ENCODE results near the gene INF2. TPM values are rescaled to one million over a fixed set of nuclear protein-coding genes. Genes with fewer than 3 reads are reported as not detected.

Gene INF2
- total RNA-seq, 1 experiment from 2014 or later: 70.9 TPM

DNA sequence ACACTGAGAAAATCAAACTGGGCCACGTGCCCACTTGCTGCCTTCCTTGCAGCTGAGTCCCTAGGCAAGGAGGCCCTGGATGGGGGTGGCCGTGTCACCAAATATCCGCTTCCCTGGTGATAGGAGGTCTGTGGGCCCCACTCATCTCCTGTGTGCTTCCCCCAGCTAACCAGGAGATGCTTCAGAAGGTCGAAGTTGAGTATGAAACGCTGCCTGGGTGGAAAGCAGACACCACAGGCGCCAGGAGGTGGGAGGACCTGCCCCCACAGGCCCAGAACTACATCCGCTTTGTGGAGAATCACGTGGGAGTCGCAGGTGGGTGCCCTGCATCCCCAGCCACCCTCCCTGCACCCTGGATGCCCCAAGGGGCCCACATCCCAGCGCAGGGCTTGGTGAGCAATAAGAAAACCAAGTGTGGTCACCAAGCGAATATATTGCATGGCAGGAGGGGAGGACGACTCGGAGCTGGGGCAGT, 56.7 kb downstream of the INF2 start:
- DNase-seq (ENCODE audit: low spot score): no peak
- TF ChIP-seq, protein P1, sequence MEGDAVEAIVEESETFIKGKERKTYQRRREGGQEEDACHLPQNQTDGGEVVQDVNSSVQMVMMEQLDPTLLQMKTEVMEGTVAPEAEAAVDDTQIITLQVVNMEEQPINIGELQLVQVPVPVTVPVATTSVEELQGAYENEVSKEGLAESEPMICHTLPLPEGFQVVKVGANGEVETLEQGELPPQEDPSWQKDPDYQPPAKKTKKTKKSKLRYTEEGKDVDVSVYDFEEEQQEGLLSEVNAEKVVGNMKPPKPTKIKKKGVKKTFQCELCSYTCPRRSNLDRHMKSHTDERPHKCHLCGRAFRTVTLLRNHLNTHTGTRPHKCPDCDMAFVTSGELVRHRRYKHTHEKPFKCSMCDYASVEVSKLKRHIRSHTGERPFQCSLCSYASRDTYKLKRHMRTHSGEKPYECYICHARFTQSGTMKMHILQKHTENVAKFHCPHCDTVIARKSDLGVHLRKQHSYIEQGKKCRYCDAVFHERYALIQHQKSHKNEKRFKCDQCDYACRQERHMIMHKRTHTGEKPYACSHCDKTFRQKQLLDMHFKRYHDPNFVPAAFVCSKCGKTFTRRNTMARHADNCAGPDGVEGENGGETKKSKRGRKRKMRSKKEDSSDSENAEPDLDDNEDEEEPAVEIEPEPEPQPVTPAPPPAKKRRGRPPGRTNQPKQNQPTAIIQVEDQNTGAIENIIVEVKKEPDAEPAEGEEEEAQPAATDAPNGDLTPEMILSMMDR (conservative IDR thresholded peaks at IDR 0.05; ENCODE audit: low read depth, low read length): no peak
- no peak for TF ChIP-seq EZH2 (IDR thresholded peaks at IDR 0.05; ENCODE audit: borderline replicate concordance, low read depth, low read length, poor library complexity, severe bottlenecking)
- no peaks in the 10 kb centered on the region for H3K36me3 ChIP-seq (ENCODE audit: insufficient read depth, low read length, poor library complexity, severe bottlenecking)
- no peak overlapping the region for H3K4me3 ChIP-seq (ENCODE audit: low read depth, low read length, poor library complexity, severe bottlenecking)
- no TSS peak for BruUV-seq (replicated peaks)
- no peaks in the 10 kb centered on the region for H3K27me3 ChIP-seq (replicated peaks; ENCODE audit: insufficient read depth, low read depth, low read length, poor library complexity)
- no peak overlapping the region for H3K27ac ChIP-seq (ENCODE audit: low read depth, low read length, poor library complexity, severe bottlenecking)
- CTCF ChIA-PET: no interaction called here
- H3K9me3 ChIP-seq (ENCODE audit: low read depth, low read length, poor library complexity, severe bottlenecking): no peaks in the 10 kb centered on the region
- no peaks in the 10 kb centered on the region for H3K4me1 ChIP-seq (ENCODE audit: insufficient read depth, low read length, poor library complexity, severe bottlenecking)
- intact Hi-C loops (cut with micrococcal nuclease; ENCODE audit: unreplicated experiment): no loop called here
- POLR2A ChIA-PET (ENCODE audit: low non-redundant PET): no interaction called here

DNA sequence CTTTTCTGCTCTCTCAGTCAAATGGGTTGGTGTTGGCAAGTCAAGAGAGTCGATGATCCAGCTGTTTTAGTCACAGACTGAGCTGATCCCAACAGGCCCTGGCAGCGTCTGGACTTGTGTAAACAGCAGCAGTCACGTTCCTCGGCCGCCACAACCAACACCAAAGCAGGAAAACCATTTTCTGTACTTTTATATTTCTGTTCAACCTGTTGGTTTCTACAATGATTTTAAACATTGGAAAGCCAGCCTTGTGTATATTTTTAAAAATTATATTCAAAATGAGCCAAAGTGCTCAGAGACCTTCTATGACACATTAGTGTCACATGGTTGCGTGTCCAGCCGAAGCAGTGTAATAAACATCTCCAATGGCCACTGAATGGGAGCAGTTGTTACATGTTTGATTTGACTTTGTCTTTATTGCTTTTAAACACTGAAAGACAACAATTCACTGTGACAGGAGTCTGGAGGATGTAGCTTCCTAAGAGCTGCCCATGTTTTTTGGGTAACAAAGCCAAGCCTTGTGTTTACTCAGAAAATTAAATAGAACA, 57.6 kb downstream of the INF2 start:
- no TSS peak for BruUV-seq (replicated peaks)
- Histone ChIP-seq H3K27me3 (replicated peaks; ENCODE audit: insufficient read depth, low read depth, low read length, poor library complexity) (no peaks in the 10 kb centered on the region), H3K4me1 (ENCODE audit: insufficient read depth, low read length, poor library complexity, severe bottlenecking) (peaks cover under 1% of the 10 kb centered on the region), H3K9me3 (ENCODE audit: low read depth, low read length, poor library complexity, severe bottlenecking) (no peaks in the 10 kb centered on the region), H3K36me3 (ENCODE audit: insufficient read depth, low read length, poor library complexity, severe bottlenecking) (no peaks in the 10 kb centered on the region), H3K4me3 (ENCODE audit: low read depth, low read length, poor library complexity, severe bottlenecking) (no peak overlapping the region), H3K27ac (ENCODE audit: low read depth, low read length, poor library complexity, severe bottlenecking) (no peak overlapping the region)
- POLR2A ChIA-PET (ENCODE audit: low non-redundant PET): no interaction called here
- CTCF ChIA-PET: no interaction called here
- no peak for TF ChIP-seq EZH2 (IDR thresholded peaks at IDR 0.05; ENCODE audit: borderline replicate concordance, low read depth, low read length, poor library complexity, severe bottlenecking)
- TF ChIP-seq, protein P1 (conservative IDR thresholded peaks at IDR 0.05; ENCODE audit: low read depth, low read length): no peak
- intact Hi-C loops (cut with micrococcal nuclease; ENCODE audit: unreplicated experiment): no loop called here
- DNase-seq (ENCODE audit: low spot score): no peak

DNA sequence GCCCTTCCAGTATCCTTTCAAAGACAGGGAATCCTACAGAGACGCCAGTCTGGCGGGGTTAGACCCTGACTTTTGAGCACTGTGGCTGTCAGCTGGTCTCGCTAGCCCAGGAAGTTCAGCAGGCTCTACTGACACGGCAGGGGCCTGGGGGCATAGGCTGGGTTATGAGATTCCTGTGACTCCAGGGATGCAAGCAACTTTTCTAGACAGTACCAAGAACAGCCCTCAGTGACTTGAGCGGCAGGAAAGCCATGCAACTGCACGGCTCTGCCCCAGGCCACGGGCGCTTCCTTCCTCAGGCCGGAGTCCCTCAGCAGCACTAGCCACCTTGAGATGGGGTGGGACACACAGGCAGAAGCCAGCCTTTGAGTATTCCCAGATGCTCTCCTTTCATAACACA, 58.5 kb downstream of the INF2 start:
- no peak overlapping the region for H3K4me3 ChIP-seq (ENCODE audit: low read depth, low read length, poor library complexity, severe bottlenecking)
- CTCF ChIA-PET: no interaction called here
- no TSS peak for BruUV-seq (replicated peaks)
- H3K9me3 ChIP-seq (ENCODE audit: low read depth, low read length, poor library complexity, severe bottlenecking): no peaks in the 10 kb centered on the region
- no peak for DNase-seq (ENCODE audit: low spot score)
- H3K36me3 ChIP-seq (ENCODE audit: insufficient read depth, low read length, poor library complexity, severe bottlenecking): no peaks in the 10 kb centered on the region
- TF ChIP-seq, protein P1 (conservative IDR thresholded peaks at IDR 0.05; ENCODE audit: low read depth, low read length): no peak
- TF ChIP-seq EZH2 (IDR thresholded peaks at IDR 0.05; ENCODE audit: borderline replicate concordance, low read depth, low read length, poor library complexity, severe bottlenecking): no peak
- intact Hi-C loops (cut with micrococcal nuclease; ENCODE audit: unreplicated experiment): no loop called here
- H3K4me1 ChIP-seq (ENCODE audit: insufficient read depth, low read length, poor library complexity, severe bottlenecking): peaks cover 4% of the 10 kb centered on the region
- POLR2A ChIA-PET (ENCODE audit: low non-redundant PET): no interaction called here
- no peak overlapping the region for H3K27ac ChIP-seq (ENCODE audit: low read depth, low read length, poor library complexity, severe bottlenecking)
- H3K27me3 ChIP-seq (replicated peaks; ENCODE audit: insufficient read depth, low read depth, low read length, poor library complexity): no peaks in the 10 kb centered on the region
